Embryonic facial prominence (tissue), 1 donor: Measurements from ENCODE around the gene AKT1.

Experiments
- DNase-seq: peaks from one replicate; pipeline ENCODE4 v3.0.0-alpha.2; 2016; ENCODE audit errors: extremely low spot score

AKT1 gene

GRCh38 chr14:104772707-104773504 is 22.6 kb downstream of the AKT1 start:
- DNase-seq = no peak

- no peak for DNase-seq
Measured at GRCh38 chr14:104771918-104772706, 23.4 kb downstream of the AKT1 start.

GRCh38 chr14:104771374-104771773 is 24.2 kb downstream of the AKT1 start:
- no peak for DNase-seq

- no peak for DNase-seq
Measured at GRCh38 chr14:104770851-104771272, 24.7 kb downstream of the AKT1 start.

- no peak for DNase-seq
Measured at GRCh38 chr14:104770072-104770579, 25.4 kb downstream of the AKT1 start.

- no peak for DNase-seq
Measured at GRCh38 chr14:104769324-104770071, 26.1 kb downstream of the AKT1 start.

GRCh38 chr14:104768437-104769323 is 26.9 kb downstream of the AKT1 start:
- DNase-seq = peak; percentile 53

- DNase-seq = no peak
Measured at GRCh38 chr14:104767634-104767918, 28.0 kb downstream of the AKT1 start.

GRCh38 chr14:104766863-104767633 is 28.5 kb downstream of the AKT1 start:
- DNase-seq = no peak

GRCh38 chr14:104766256-104766862 is 29.2 kb downstream of the AKT1 start:
- DNase-seq = no peak

GRCh38 chr14:104765517-104765916 is 30.0 kb downstream of the AKT1 start:
- no peak for DNase-seq

GRCh38 chr14:104758981-104759969 is 36.3 kb downstream of the AKT1 start:
- no peak for DNase-seq

- DNase-seq = no peak
Measured at GRCh38 chr14:104757681-104758392, 37.7 kb downstream of the AKT1 start.

- no peak for DNase-seq
Measured at GRCh38 chr14:104757238-104757585, 38.3 kb downstream of the AKT1 start.

GRCh38 chr14:104756477-104757237 is 38.9 kb downstream of the AKT1 start:
- DNase-seq = no peak

GRCh38 chr14:104755621-104756020 is 39.9 kb downstream of the AKT1 start:
- no peak for DNase-seq

- no peak for DNase-seq
Measured at GRCh38 chr14:104754213-104754851, 41.2 kb downstream of the AKT1 start.
